GM23338 (cell line): ENCODE measurements around the gene ANO5. TPM values are rescaled to one million over a fixed set of nuclear protein-coding genes. Genes with fewer than 3 reads are reported as not detected.
"Not testable (repeated sequence)": the region's sequence is repeated elsewhere in the genome, so short reads cannot be mapped to it uniquely, and the experiment has no call there.

Experiments used
- ATAC-seq: fragments of 200-7000 bp; cut with Tn5 transposase; 3 replicates; pipeline ENCODE4 v1.9.1; 2020
- DNase-seq: peaks from one replicate; pipeline ENCODE4 v3.0.0-alpha.2; 2015; ENCODE audit warnings: low spot score
- H2AFZ ChIP-seq: fragments of 200-600 bp; sonication (generic); 2 replicates; pipeline ENCODE4 v1.8.0; 2016; ENCODE audit warnings: antibody characterized with exemption, mild to moderate bottlenecking, moderate library complexity
- H3F3A ChIP-seq: fragments of 200-600 bp; sonication (generic); replicated peaks from 2 replicates; pipeline ENCODE4 v1.8.0; 2017; ENCODE audit warnings: antibody characterized with exemption, mixed run types, low read depth
- H3K27ac ChIP-seq: fragments of 200-600 bp; sonication (generic); 2 replicates; pipeline ENCODE4 v1.6.1; 2016; ENCODE audit warnings: low read depth
- H3K27me3 ChIP-seq: fragments of 200-600 bp; sonication (generic); 2 replicates; pipeline ENCODE4 v1.8.0; 2016; ENCODE audit warnings: mild to moderate bottlenecking, mixed run types, moderate library complexity; ENCODE audit not compliant: insufficient read depth
- H3K36me3 ChIP-seq: fragments of 200-600 bp; sonication (generic); 2 replicates; pipeline ENCODE4 v1.8.0; 2016; ENCODE audit warnings: mild to moderate bottlenecking; ENCODE audit not compliant: insufficient read depth
- H3K4me1 ChIP-seq: fragments of 200-600 bp; sonication (generic); 2 replicates; pipeline ENCODE4 v1.8.0; 2016; ENCODE audit warnings: mild to moderate bottlenecking, moderate library complexity; ENCODE audit not compliant: insufficient read depth
- H3K4me2 ChIP-seq: fragments of 200-600 bp; sonication (generic); 2 replicates; pipeline ENCODE4 v1.7.1; 2017; ENCODE audit warnings: mixed run types
- H3K4me3 ChIP-seq: fragments of 200-600 bp; sonication (generic); 2 replicates; pipeline ENCODE4 v1.6.1; 2016; ENCODE audit warnings: mixed run types
- H3K79me2 ChIP-seq: fragments of 200-600 bp; sonication (generic); replicated peaks from 2 replicates; pipeline ENCODE4 v1.8.0; 2017; ENCODE audit warnings: mild to moderate bottlenecking; ENCODE audit not compliant: insufficient read depth
- H3K9me2 ChIP-seq: fragments of 200-600 bp; sonication (generic); 2 replicates; pipeline ENCODE4 v1.8.0; 2017; ENCODE audit not compliant: insufficient read depth
- H4K20me1 ChIP-seq: fragments of 200-600 bp; sonication (generic); replicated peaks from 2 replicates; pipeline ENCODE4 v1.8.0; 2017; ENCODE audit warnings: mild to moderate bottlenecking; ENCODE audit not compliant: insufficient read depth
- H3K27ac Mint-ChIP-seq: 2 replicates; pipeline ENCODE4 v1.8.0; 2020; ENCODE audit warnings: inconsistent platforms, mild to moderate bottlenecking, moderate library complexity, mixed read lengths
- H3K27me3 Mint-ChIP-seq: 3 replicates; pipeline ENCODE4 v1.8.0; 2022; ENCODE audit warnings: low read depth, mild to moderate bottlenecking, moderate library complexity, mixed read lengths, inconsistent platforms; ENCODE audit not compliant: insufficient read depth, poor library complexity
- H3K36me3 Mint-ChIP-seq: 3 replicates; pipeline ENCODE4 v1.8.0; 2021; ENCODE audit warnings: low read depth, mild to moderate bottlenecking, inconsistent platforms, moderate library complexity, mixed read lengths
- H3K4me1 Mint-ChIP-seq: 3 replicates; pipeline ENCODE4 v1.8.0; 2020; ENCODE audit warnings: mild to moderate bottlenecking, inconsistent platforms, mixed read lengths
- H3K4me3 Mint-ChIP-seq: 3 replicates; pipeline ENCODE4 v1.8.0; 2021; ENCODE audit warnings: moderate library complexity, mild to moderate bottlenecking, inconsistent platforms, mixed read lengths
- H3K9me3 Mint-ChIP-seq: 3 replicates; pipeline ENCODE4 v1.8.0; 2020; ENCODE audit warnings: moderate library complexity, mild to moderate bottlenecking, inconsistent platforms, mixed read lengths
- CREB1 ChIP-seq: fragments of 250-450 bp; sonication (Bioruptor Pico); IDR thresholded peaks from 2 replicates; pipeline ENCODE4 v1.5.0; 2020; ENCODE audit warnings: low read depth, mild to moderate bottlenecking, moderate library complexity
- ETS1 ChIP-seq: IDR thresholded peaks from 2 replicates; pipeline ENCODE4 v1.6.1; 2016; ENCODE audit warnings: antibody characterized with exemption
- EZH2 ChIP-seq: fragments of 200-600 bp; sonication (generic); IDR thresholded peaks from one replicate; pipeline ENCODE4 v1.8.0; 2017; ENCODE audit warnings: antibody characterized with exemption, mild to moderate bottlenecking, low read depth; ENCODE audit not compliant: unreplicated experiment
- EZH2phosphoT487 ChIP-seq: fragments of 200-600 bp; sonication (generic); IDR thresholded peaks from one replicate; pipeline ENCODE4 v1.8.1; 2018; ENCODE audit warnings: antibody characterized with exemption; ENCODE audit not compliant: unreplicated experiment
- JUNB ChIP-seq: IDR thresholded peaks from one replicate; pipeline ENCODE4 v1.6.1; 2016; ENCODE audit warnings: antibody characterized with exemption; ENCODE audit not compliant: unreplicated experiment
- REST ChIP-seq: IDR thresholded peaks from one replicate; pipeline ENCODE4 v1.6.1; 2018; ENCODE audit warnings: antibody characterized with exemption; ENCODE audit not compliant: unreplicated experiment
- ZNF114 ChIP-seq: fragments of 250-450 bp; sonication (Bioruptor Pico); IDR thresholded peaks from 2 replicates; pipeline ENCODE4 v1.5.0; 2020; ENCODE audit warnings: mild to moderate bottlenecking, moderate library complexity
- polyA plus RNA-seq: library from polyadenylated mRNA; unstranded; fragments of >200 nt; fragmentation: Nextera tagmentation; extraction: Ambion mirVana; gene quantifications from 2 replicates; pipeline ENCODE4 v1.2.1, GENCODE V29; 2016
- total RNA-seq: library from RNA; depleted of rRNA; stranded (reverse); fragments of >200 nt; shearing (Covaris generic); gene quantifications from 2 replicates; pipeline ENCODE4 v1.2.3, GENCODE V29; 2014
- TF ChIP-seq, protein P1 (sequence below), 2 experiments: fragments of 200-600 bp in 1 of 2; sonication (generic) in 1 of 2; conservative IDR thresholded peaks; 2 replicates each; pipeline versions ENCODE4 v1.5.1 to v1.6.1; 2016 to 2017; ENCODE audit warnings: antibody characterized with exemption in 2 of 2, low read depth in 2 of 2, mild to moderate bottlenecking in 2 of 2, moderate library complexity in 1 of 2

The ANO5 gene
- total and polyA plus RNA-seq, 2 experiments from 2014 or later, result 1.8 to 8.3 TPM

- TF ChIP-seq, protein P1, sequence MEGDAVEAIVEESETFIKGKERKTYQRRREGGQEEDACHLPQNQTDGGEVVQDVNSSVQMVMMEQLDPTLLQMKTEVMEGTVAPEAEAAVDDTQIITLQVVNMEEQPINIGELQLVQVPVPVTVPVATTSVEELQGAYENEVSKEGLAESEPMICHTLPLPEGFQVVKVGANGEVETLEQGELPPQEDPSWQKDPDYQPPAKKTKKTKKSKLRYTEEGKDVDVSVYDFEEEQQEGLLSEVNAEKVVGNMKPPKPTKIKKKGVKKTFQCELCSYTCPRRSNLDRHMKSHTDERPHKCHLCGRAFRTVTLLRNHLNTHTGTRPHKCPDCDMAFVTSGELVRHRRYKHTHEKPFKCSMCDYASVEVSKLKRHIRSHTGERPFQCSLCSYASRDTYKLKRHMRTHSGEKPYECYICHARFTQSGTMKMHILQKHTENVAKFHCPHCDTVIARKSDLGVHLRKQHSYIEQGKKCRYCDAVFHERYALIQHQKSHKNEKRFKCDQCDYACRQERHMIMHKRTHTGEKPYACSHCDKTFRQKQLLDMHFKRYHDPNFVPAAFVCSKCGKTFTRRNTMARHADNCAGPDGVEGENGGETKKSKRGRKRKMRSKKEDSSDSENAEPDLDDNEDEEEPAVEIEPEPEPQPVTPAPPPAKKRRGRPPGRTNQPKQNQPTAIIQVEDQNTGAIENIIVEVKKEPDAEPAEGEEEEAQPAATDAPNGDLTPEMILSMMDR (conservative IDR thresholded peaks at IDR 0.05; ENCODE audit: low read depth in 2 of 2), result no peak
- no peak for TF ChIP-seq REST
- no peak for TF ChIP-seq EZH2phosphoT487
- no peak for TF ChIP-seq JUNB
- no peak for TF ChIP-seq ZNF114 (CRISPR knock-in tag)
- TF ChIP-seq ETS1, result no peak
- TF ChIP-seq CREB1 (CRISPR knock-in tag), result no peak
These were observed 83.7 kb downstream of the ANO5 start (continued) for GRCh38 chr11:22276535-22276934.

GRCh38 chr11:22284991-22285390, 92.1 kb downstream of the ANO5 start:
- not testable (repeated sequence) for H3K4me3 ChIP-seq, H3F3A ChIP-seq, H3K4me1 ChIP-seq, H3K4me2 ChIP-seq, H3K27me3 ChIP-seq, H4K20me1 ChIP-seq, DNase-seq, H3K9me2 ChIP-seq, H3K4me3 Mint-ChIP-seq, ATAC-seq, H2AFZ ChIP-seq, H3K27ac Mint-ChIP-seq, H3K4me1 Mint-ChIP-seq, H3K27me3 Mint-ChIP-seq, H3K79me2 ChIP-seq, H3K27ac ChIP-seq
- Mint-ChIP-seq H3K36me3 (peaks cover 38% of the 10 kb centered on the region), H3K9me3 (peaks cover 30% of the 10 kb centered on the region)
- peaks cover 14% of the 10 kb centered on the region; the same call in 1 of the 2 replicates for H3K36me3 ChIP-seq

- ATAC-seq (no peak), DNase-seq (no peak)
- Histone ChIP-seq H3K36me3 (no peaks in the 10 kb centered on the region), H2AFZ (no peak overlapping the region), H3F3A (no peaks in the 10 kb centered on the region), H3K4me1 (no peaks in the 10 kb centered on the region), H3K79me2 (no peaks in the 10 kb centered on the region), H3K9me2 (no peaks in the 10 kb centered on the region), H4K20me1 (no peaks in the 10 kb centered on the region), H3K27ac (no peak overlapping the region), H3K27me3 (no peaks in the 10 kb centered on the region), H3K4me2 (no peak overlapping the region), H3K4me3 (no peak overlapping the region)
- Mint-ChIP-seq H3K27ac (no peak overlapping the region), H3K9me3 (no peaks in the 10 kb centered on the region), H3K4me3 (no peak overlapping the region), H3K36me3 (no peaks in the 10 kb centered on the region), H3K27me3 (no peaks in the 10 kb centered on the region), H3K4me1 (no peaks in the 10 kb centered on the region)
- no peak for TF ChIP-seq EZH2phosphoT487
- TF ChIP-seq EZH2, result no peak
These were observed 109.5 kb downstream of the ANO5 start for GRCh38 chr11:22302368-22302767.
